ENCODE measurements around the gene MCRIP2. TPM values are rescaled to one million over a fixed set of nuclear protein-coding genes. Genes with fewer than 3 reads are reported as not detected.

The MCRIP2 gene
- total RNA-seq, 8 experiments from 2014 or later, result 10.3 to 58.8 (median 31.3) TPM

DNA sequence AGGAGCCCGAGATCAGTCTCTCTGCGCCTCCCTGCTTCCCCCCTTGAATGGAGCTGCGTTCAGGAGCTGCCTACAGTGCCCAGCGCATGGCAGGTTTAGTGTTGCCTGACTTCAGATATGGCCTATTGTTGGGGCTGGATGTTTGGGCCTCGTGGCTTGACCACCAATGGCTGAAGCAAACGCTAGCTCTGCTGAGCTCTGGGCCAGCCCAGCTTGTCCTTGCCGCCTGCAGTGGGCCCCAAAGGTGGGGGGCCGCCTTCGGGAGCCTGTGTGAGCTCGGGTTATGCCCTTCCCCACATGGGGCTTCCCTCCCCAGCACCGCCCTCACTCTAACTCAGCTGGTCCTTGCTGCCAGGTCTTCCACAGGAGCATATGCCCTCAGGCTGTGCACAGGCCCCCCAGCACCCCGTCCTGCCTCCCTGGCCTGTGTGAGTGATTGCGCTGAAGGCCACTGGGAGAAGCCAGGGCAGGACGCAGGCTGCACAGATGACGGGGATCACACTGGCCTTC is 3.5 kb upstream of the MCRIP2 start:
- WGBS, 10 experiments, result 70 to 73% (median 70%) methylated on average over 2 to 10 of the region's 15 CpGs; no CpG with 5 or more reads in 7 of the 10 experiments
- H3K27ac ChIP-seq, result peak overlapping the region; percentile 72 to 84
- ATAC-seq (replicated peaks in 6 of 8), result no peak
- peaks cover 28 to 30% of the 10 kb centered on the region in 2 donors for H3K4me1 ChIP-seq (replicated peaks in 1 of 2)
- in situ Hi-C loops (cut with MboI; ENCODE audit: low pct_unique_long_range_greater_than_20kb in 2 of 9, low sequenced_read_pairs in 9 of 9, unreplicated experiment in 9 of 9), result no loop called here
- no peak overlapping the region for H3K4me3 ChIP-seq

GRCh38 chr16:638836-639235 is 2.8 kb upstream of the MCRIP2 start:
- no peak for ATAC-seq (replicated peaks in 6 of 8)
- H3K4me1 ChIP-seq (replicated peaks in 1 of 2), result peaks cover 30 to 31% of the 10 kb centered on the region in 2 donors
- peak overlapping the region in 1 of 2 donors; percentile 6 for H3K27ac ChIP-seq
- no peak overlapping the region for H3K4me3 ChIP-seq
- in situ Hi-C loops (cut with MboI; ENCODE audit: low pct_unique_long_range_greater_than_20kb in 2 of 9, low sequenced_read_pairs in 9 of 9, unreplicated experiment in 9 of 9), result no loop called here
- WGBS, 10 experiments, result 28 to 87% (median 33%) methylated on average over 1 to 4 of the region's 9 CpGs; no CpG with 5 or more reads in 7 of the 10 experiments

- Histone ChIP-seq H3K4me3 (peak overlapping the region in 2 of 5 donors; percentile 74 to 86), H3K27ac (no peak overlapping the region), H3K4me1 (replicated peaks in 1 of 2) (peaks cover 25 to 26% of the 10 kb centered on the region in 2 donors)
- no CpG with 5 or more reads among the region's 5 CpGs for WGBS, 10 experiments
- ATAC-seq (replicated peaks in 6 of 8), result no peak
- in situ Hi-C loops (cut with MboI; ENCODE audit: low pct_unique_long_range_greater_than_20kb in 2 of 9, low sequenced_read_pairs in 9 of 9, unreplicated experiment in 9 of 9), result no loop called here
Observed at GRCh38 chr16:640614-641013, 1.0 kb upstream of the MCRIP2 start.

- 0 to 30% (median 18%) methylated on average over 2 to 6 of the region's 72 CpGs; no CpG with 5 or more reads in 7 of the 10 experiments for WGBS, 10 experiments
- peak overlapping the region; percentile 76 to 87 for H3K27ac ChIP-seq
- H3K4me1 ChIP-seq (replicated peaks in 1 of 2), result peaks cover 22 to 23% of the 10 kb centered on the region in 2 donors
- peak; percentile 39 to 60 (median 46) for ATAC-seq (replicated peaks in 6 of 8)
- in situ Hi-C loops (cut with MboI; ENCODE audit: low pct_unique_long_range_greater_than_20kb in 2 of 9, low sequenced_read_pairs in 9 of 9, unreplicated experiment in 9 of 9), result no loop called here
- peak overlapping the region; percentile 48 to 86 (median 61) for H3K4me3 ChIP-seq
Observed at GRCh38 chr16:642189-643049, 791 bp downstream of the MCRIP2 start.

GRCh38 chr16:643050-643368 is 1.4 kb downstream of the MCRIP2 start:
- peak overlapping the region; percentile 48 to 86 (median 61) for H3K4me3 ChIP-seq
- H3K27ac ChIP-seq, result no peak overlapping the region
- peaks cover 18 to 19% of the 10 kb centered on the region in 2 donors for H3K4me1 ChIP-seq (replicated peaks in 1 of 2)
- in situ Hi-C loops (cut with MboI; ENCODE audit: low pct_unique_long_range_greater_than_20kb in 2 of 9, low sequenced_read_pairs in 9 of 9, unreplicated experiment in 9 of 9), result no loop called here
- WGBS, 10 experiments, result 53 to 94% (median 90%) methylated on average over 2 to 4 of the region's 13 CpGs; no CpG with 5 or more reads in 7 of the 10 experiments
- no peak for ATAC-seq (replicated peaks in 6 of 8)

DNA sequence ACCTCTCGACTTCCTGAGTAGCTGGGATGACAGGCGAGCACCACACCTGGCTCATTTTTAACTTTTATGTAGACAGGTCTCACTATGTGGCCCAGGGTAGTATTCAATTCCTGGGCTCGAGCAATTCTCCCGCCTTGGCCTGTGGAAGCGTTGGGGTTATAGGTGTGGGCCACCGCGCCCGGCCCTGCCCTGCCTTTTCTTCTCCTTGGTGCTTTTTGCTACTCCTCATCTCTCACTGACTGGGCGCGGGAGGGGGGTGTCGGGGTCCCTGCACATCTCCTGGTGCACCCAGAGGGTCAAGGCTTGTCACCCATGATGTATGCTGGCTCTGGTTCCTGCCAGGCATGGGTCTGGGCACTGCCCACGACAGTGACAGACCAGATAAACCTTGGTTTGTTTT is 2.9 kb downstream of the MCRIP2 start:
- Histone ChIP-seq H3K4me1 (replicated peaks in 1 of 2) (peaks cover 13 to 14% of the 10 kb centered on the region in 2 donors), H3K4me3 (no peak overlapping the region), H3K27ac (no peak overlapping the region)
- no peak for ATAC-seq (replicated peaks in 6 of 8)
- whole genome bisulfite sequencing, 10 experiments, result 0 to 100% (median 100%) methylated on average over 1 to 4 of the region's 12 CpGs; no CpG with 5 or more reads in 5 of the 10 experiments
- in situ Hi-C loops (cut with MboI; ENCODE audit: low pct_unique_long_range_greater_than_20kb in 2 of 9, low sequenced_read_pairs in 9 of 9, unreplicated experiment in 9 of 9), result no loop called here

- peaks cover 25 to 26% of the 10 kb centered on the region in 2 donors for H3K4me1 ChIP-seq (replicated peaks in 1 of 2)
- in situ Hi-C loops (cut with MboI; ENCODE audit: low pct_unique_long_range_greater_than_20kb in 2 of 9, low sequenced_read_pairs in 9 of 9, unreplicated experiment in 9 of 9), result no loop called here
- no peak overlapping the region for H3K27ac ChIP-seq
- H3K4me3 ChIP-seq, result no peak overlapping the region
- no peak for ATAC-seq (replicated peaks in 6 of 8)
- WGBS, 10 experiments, result 80 to 100% (median 84%) methylated on average over 1 to 8 of the region's 32 CpGs; no CpG with 5 or more reads in 6 of the 10 experiments
Observed at GRCh38 chr16:645852-646678, 4.4 kb downstream of the MCRIP2 start.

DNA sequence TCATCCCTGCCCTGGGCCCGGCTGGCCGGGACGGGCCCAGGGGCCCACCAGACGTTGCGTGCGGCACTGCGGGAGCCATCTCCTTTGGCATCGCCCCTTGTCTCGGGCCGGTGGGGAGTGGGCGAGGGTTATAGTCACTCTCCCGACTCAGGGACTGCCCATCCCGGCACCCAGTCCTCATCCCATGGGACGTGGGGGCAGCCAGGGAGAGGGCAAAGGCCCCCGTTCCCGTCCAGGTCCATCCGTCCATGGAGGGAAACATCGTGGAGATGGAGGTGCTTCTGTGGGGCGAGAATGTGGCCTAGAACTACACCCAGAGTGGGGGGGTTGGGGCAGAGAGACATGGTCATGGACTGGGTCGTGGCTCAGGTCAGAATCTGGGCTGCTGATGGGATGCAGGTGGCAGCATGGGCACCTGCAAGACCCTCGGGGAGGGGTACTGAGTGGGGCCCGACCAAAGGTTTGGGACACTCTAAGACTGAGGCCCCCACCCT is 5.1 kb downstream of the MCRIP2 start:
- Histone ChIP-seq H3K4me3 (no peak overlapping the region), H3K27ac (no peak overlapping the region), H3K4me1 (replicated peaks in 1 of 2) (peaks cover 25 to 26% of the 10 kb centered on the region in 2 donors)
- WGBS, 10 experiments, result 67 to 100% methylated on average over 2 to 3 of the region's 22 CpGs; no CpG with 5 or more reads in 8 of the 10 experiments
- in situ Hi-C loops (cut with MboI; ENCODE audit: low pct_unique_long_range_greater_than_20kb in 2 of 9, low sequenced_read_pairs in 9 of 9, unreplicated experiment in 9 of 9), result no loop called here
- no peak for ATAC-seq (replicated peaks in 6 of 8)

- in situ Hi-C loops (cut with MboI; ENCODE audit: low pct_unique_long_range_greater_than_20kb in 2 of 9, low sequenced_read_pairs in 9 of 9, unreplicated experiment in 9 of 9), result no loop called here
- no peak overlapping the region for H3K4me3 ChIP-seq
- H3K27ac ChIP-seq, result no peak overlapping the region
- no peak for ATAC-seq (replicated peaks in 6 of 8)
- WGBS, 10 experiments, result 100% methylated on average over 1 of the region's 25 CpGs; no CpG with 5 or more reads in 9 of the 10 experiments
- peaks cover 25 to 26% of the 10 kb centered on the region in 2 donors for H3K4me1 ChIP-seq (replicated peaks in 1 of 2)
Observed at GRCh38 chr16:647173-647902, 5.7 kb downstream of the MCRIP2 start.

- in situ Hi-C loops (cut with MboI; ENCODE audit: low pct_unique_long_range_greater_than_20kb in 2 of 9, low sequenced_read_pairs in 9 of 9, unreplicated experiment in 9 of 9), result no loop called here
- peaks cover 18 to 19% of the 10 kb centered on the region in 2 donors for H3K4me1 ChIP-seq (replicated peaks in 1 of 2)
- H3K27ac ChIP-seq, result peak overlapping the region; percentile 96 to 98
- peak overlapping the region; percentile 51 to 93 (median 77) for H3K4me3 ChIP-seq
- WGBS, 10 experiments, result 0 to 63% (median 40%) methylated on average over 1 to 8 of the region's 24 CpGs; no CpG with 5 or more reads in 3 of the 10 experiments
- peak in 3 of 8 experiments; percentile 3 to 10 (median 7) for ATAC-seq (replicated peaks in 6 of 8)
Observed at GRCh38 chr16:648071-648780, 6.6 kb downstream of the MCRIP2 start.

DNA sequence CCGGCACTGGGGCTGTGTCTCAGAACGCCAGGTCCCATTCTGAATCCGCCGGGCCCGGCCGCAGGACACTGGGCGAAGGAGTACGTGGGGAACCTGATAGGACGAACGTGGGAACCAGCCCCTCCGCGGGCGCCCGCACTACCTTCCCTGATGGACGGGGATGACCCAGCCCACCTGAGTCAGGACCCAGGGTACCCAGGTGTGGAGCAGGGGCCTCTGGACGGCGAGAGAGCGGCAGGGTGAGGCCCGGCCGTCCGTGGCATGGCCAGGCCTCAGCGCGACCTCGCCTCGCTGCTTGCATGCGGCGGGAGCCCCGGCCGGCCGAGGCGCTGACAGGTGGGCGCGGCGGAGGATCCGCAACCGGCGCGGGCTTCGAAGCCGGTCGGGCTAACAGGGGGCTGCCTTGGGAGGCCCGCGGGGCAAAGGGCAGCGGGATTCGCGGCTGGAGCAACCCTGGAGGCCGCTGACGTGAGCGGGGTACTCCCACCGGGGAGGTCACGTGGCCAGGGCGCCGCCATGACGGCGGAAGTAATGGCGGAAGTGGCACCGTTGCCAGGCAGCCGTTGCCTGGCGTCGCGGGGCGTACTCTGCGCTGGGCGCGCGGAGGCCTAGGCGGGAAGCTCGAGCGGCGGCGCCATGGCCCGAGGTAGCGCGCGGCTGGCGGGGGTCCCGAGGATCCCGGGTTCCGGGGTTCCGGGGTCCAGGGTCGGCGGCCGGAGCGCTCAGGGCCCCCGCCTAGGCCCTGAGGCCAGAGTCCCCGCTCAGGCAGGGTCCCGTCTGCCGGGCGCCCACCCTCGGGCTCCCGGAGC is 7.4 kb downstream of the MCRIP2 start, which contains the start of gene WDR90:
TSS of gene WDR90 (plus strand) at position 585 of the 809 bp plus-strand sequence. CDS start at position 637, 52 bp downstream.
- ATAC-seq (replicated peaks in 6 of 8), result peak; percentile 81 to 91 (median 85)
- in situ Hi-C loops (cut with MboI; ENCODE audit: low pct_unique_long_range_greater_than_20kb in 2 of 9, low sequenced_read_pairs in 9 of 9, unreplicated experiment in 9 of 9), result no loop called here
- 0 to 15% (median 1%) methylated on average over 1 to 7 of the region's 91 CpGs; no CpG with 5 or more reads in 4 of the 10 experiments for WGBS, 10 experiments
- Histone ChIP-seq H3K4me3 (peak within 1 kb of the TSS; percentile 51 to 93 (median 77)), H3K4me1 (replicated peaks in 1 of 2) (peaks cover 18 to 19% of the 10 kb centered on the region in 2 donors), H3K27ac (peak within 1 kb of the TSS; percentile 96 to 98)
